Coronary artery (tissue), 2 donors: ENCODE measurements around the gene ABI3BP.

Source experiments
- DNase-seq: peaks from one replicate; pipeline ENCODE4 v3.0.0-alpha.2; 2017; ENCODE audit warnings: low spot score
- H3K27ac ChIP-seq, 2 donors: fragments of 200-600 bp; sonication (generic); one replicate each; pipeline ENCODE4 v1.5.1; 2016 to 2019
- H3K4me3 ChIP-seq: fragments of 200-600 bp; sonication (generic); 2 replicates; pipeline ENCODE4 v1.5.1; 2016; ENCODE audit warnings: mild to moderate bottlenecking, moderate library complexity
- TF ChIP-seq, protein P1 (sequence below): fragments of 200-600 bp; sonication (generic); IDR thresholded peaks from one replicate; pipeline ENCODE4 v1.5.1; 2019; ENCODE audit warnings: antibody characterized with exemption

The ABI3BP gene

DNA sequence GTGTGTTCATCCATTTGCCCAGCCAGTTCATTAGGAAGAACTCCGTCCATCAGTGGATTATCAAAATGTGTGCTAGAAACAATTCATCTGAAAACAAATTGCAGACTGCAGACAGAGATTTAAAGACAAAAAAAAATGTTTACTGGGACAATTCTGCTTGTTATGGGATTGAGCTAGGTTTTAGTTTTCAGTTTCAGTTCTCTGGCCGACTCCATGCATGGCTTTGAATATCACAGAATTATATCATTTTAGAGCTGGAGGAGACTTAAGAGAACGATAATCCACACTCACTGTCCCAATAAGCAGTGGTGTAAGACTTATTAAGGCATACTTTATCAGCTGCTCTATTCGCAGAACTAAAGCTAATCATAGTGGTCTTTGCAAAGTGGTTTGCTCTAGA lies 232.8 kb downstream of the ABI3BP start:
- no peak for DNase-seq
- TF ChIP-seq, protein P1, sequence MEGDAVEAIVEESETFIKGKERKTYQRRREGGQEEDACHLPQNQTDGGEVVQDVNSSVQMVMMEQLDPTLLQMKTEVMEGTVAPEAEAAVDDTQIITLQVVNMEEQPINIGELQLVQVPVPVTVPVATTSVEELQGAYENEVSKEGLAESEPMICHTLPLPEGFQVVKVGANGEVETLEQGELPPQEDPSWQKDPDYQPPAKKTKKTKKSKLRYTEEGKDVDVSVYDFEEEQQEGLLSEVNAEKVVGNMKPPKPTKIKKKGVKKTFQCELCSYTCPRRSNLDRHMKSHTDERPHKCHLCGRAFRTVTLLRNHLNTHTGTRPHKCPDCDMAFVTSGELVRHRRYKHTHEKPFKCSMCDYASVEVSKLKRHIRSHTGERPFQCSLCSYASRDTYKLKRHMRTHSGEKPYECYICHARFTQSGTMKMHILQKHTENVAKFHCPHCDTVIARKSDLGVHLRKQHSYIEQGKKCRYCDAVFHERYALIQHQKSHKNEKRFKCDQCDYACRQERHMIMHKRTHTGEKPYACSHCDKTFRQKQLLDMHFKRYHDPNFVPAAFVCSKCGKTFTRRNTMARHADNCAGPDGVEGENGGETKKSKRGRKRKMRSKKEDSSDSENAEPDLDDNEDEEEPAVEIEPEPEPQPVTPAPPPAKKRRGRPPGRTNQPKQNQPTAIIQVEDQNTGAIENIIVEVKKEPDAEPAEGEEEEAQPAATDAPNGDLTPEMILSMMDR = no peak
- Histone ChIP-seq H3K4me3 (peak overlapping the region; percentile 52), H3K27ac (peak overlapping the region; percentile 15 to 74)

- Histone ChIP-seq H3K4me3 (peak overlapping the region; percentile 52), H3K27ac (peak overlapping the region; percentile 15 to 74)
- TF ChIP-seq, protein P1 = no peak
- no peak for DNase-seq
Measured at GRCh38 chr3:100759950-100760349, 233.3 kb downstream of the ABI3BP start.

DNA sequence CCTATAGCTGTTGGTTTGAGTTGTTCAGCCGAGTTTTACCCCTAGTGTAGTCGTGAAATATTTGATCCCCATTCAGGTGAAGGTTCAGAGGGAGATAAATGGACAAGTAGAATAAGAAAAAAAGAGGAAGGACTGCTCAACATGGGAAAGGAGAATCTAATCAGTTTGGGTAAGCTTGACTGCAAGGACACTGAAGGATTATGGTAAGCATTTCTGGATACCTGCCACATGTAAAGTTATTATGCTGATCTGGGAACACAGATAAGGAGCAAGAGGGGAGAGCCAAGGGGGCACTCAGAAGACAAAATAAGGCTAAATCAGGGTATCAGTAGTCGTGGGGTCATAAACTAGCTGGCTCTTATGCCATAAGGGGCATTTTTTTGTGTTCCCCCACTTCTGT lies 234.1 kb downstream of the ABI3BP start:
- Histone ChIP-seq H3K27ac (peak overlapping the region in 1 of 2 donors; percentile 74), H3K4me3 (no peak overlapping the region)
- no peak for DNase-seq
- TF ChIP-seq, protein P1 = no peak

DNA sequence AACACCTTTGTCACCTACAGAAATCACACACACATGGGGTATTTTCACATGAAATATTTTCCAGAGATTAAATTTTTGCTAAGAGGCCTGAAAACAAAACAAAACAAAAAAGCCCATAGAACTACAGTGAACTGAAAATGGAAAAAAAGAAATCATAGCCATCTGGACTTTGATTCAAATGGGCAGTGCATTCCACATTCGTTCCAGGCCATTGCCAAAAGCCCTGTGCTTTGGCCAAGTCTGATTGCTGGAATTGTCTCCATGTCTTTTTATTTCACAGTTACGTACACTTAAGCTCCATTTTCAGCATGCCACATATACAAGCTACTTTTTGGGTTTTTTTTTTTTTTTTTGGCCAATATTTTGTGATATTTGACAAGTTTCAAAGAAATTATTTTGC lies 236.8 kb downstream of the ABI3BP start:
- TF ChIP-seq, protein P1 = no peak
- Histone ChIP-seq H3K27ac (peak overlapping the region; percentile 34 to 50), H3K4me3 (no peak overlapping the region)
- DNase-seq = no peak

DNA sequence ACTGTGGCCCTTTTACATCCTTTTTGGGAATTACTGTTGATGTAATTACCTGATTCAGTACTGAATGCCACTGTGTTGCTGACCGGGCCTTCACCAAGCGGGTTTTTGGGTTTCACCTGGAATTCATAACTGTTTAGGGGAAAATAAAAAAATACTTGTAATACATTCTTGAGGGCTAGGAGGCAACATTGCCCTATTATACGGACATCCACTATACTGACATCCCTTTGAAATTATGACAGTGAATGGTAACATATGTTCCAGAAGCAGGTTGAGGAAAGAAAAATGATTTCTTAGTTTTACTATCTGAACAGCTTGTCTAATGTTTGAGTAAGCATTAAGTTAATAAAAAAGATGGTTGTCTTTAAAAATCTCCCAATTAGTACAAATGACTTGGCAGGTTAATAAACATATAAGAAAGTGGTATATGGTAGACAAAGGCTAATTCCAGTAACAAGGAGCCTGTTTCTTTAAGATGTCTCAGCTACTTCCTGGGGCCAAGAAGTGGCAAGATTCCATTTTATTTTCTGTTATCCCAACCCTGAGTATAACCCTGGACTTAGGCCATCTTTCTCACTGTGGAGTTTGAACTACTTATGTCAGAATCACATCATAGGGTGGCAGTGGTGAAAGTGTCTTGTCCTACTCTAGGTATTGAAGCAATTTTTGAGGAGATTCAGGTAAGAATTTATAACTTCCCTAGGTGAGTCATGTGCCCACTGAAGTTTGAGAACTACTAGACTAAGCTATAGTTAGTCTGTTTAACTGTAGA lies 238.5 kb downstream of the ABI3BP start:
- H3K27ac ChIP-seq = peak overlapping the region; percentile 12 to 25
- TF ChIP-seq, protein P1 = no peak
- DNase-seq = no peak
- no peak overlapping the region for H3K4me3 ChIP-seq

- TF ChIP-seq, protein P1 = no peak
- Histone ChIP-seq H3K27ac (no peak overlapping the region), H3K4me3 (no peak overlapping the region)
- DNase-seq = no peak
Measured at GRCh38 chr3:100753846-100754245, 239.4 kb downstream of the ABI3BP start.

GRCh38 chr3:100748967-100749366 lies 244.3 kb downstream of the ABI3BP start:
- Histone ChIP-seq H3K4me3 (no peak overlapping the region), H3K27ac (no peak overlapping the region)
- no peak for DNase-seq
- TF ChIP-seq, protein P1 = no peak
